HepG2 (cell line): ENCODE data around the gene ASB8. TPM values are rescaled to one million over a fixed set of nuclear protein-coding genes. Genes with fewer than 3 reads are reported as not detected.

Experiments used
- EEA1 ChIP-seq: sonication (generic); formaldehyde crosslinking; IDR thresholded peaks from 2 replicates; pipeline ENCODE4 v1.5.1; 2020; ENCODE audit warnings: mild to moderate bottlenecking, missing genetic modification reagents, borderline replicate concordance
- GATAD2A ChIP-seq: IDR thresholded peaks from 2 replicates; pipeline ENCODE4 v1.6.1; 2016
- HNRNPLL ChIP-seq: fragments of 200-400 bp; formaldehyde crosslinking; IDR thresholded peaks from 2 replicates; pipeline ENCODE4 v1.6.1; 2017; ENCODE audit warnings: mild to moderate bottlenecking, low read depth, low read length; ENCODE audit not compliant: poor library complexity, severe bottlenecking
- KLF13 ChIP-seq: sonication (generic); formaldehyde crosslinking; IDR thresholded peaks from 2 replicates; pipeline ENCODE4 v1.4.0; 2020; ENCODE audit warnings: mild to moderate bottlenecking, missing genetic modification reagents
- POGZ ChIP-seq: sonication (generic); formaldehyde crosslinking; IDR thresholded peaks from 2 replicates; pipeline ENCODE4 v1.4.0; 2020; ENCODE audit warnings: mild to moderate bottlenecking, missing genetic modification reagents
- ZNF224 ChIP-seq: sonication (generic); formaldehyde crosslinking; IDR thresholded peaks from 2 replicates; pipeline ENCODE4 v1.5.0; 2020; ENCODE audit warnings: mild to moderate bottlenecking, missing genetic modification reagents
- ZNF30 ChIP-seq: sonication (generic); formaldehyde crosslinking; IDR thresholded peaks from 2 replicates; pipeline ENCODE4 v1.5.0; 2020; ENCODE audit warnings: mild to moderate bottlenecking, missing genetic modification reagents
- ZNF614 ChIP-seq: IDR thresholded peaks from 2 replicates; pipeline ENCODE4 v1.6.1; 2018; ENCODE audit warnings: missing biosample characterization, missing genetic modification reagents, inconsistent platforms, borderline replicate concordance
- ZNF652 ChIP-seq: IDR thresholded peaks from 2 replicates; pipeline ENCODE4 v1.6.1; 2016; ENCODE audit warnings: low read depth, borderline replicate concordance
- polyA plus RNA-seq, 8 experiments: library from polyadenylated mRNA; depleted of rRNA in 3 of 8; stranded (reverse) in 7 of 8; unstranded in 1 of 8; fragments of >200 nt; fragmentation: Illumina TruSeq in 4 of 8; extraction: Trizol in 4 of 8; gene quantifications; 2 replicates each; pipeline versions ENCODE4 v1.2.1 to v1.2.3, GENCODE V29; 2011 to 2016; ENCODE audit warnings: low read depth in 4 of 8, missing spikeins in 1 of 8, mixed read lengths in 1 of 8; ENCODE audit not compliant: insufficient read depth in 1 of 8
- total RNA-seq, 5 experiments: library from RNA; depleted of rRNA; stranded (reverse); fragments of >200 nt; fragmentation: Illumina TruSeq; extraction: Trizol; gene quantifications; 2 replicates each; pipeline ENCODE4 v1.2.3, GENCODE V29; 2016; ENCODE audit warnings: low read depth in 1 of 5
- TF ChIP-seq, protein P1 (sequence below): sonication (generic); formaldehyde crosslinking; IDR thresholded peaks from 2 replicates; pipeline ENCODE4 v1.5.0; 2020; ENCODE audit warnings: missing genetic modification reagents
- TF ChIP-seq, protein P2 (sequence below): sonication (generic); formaldehyde crosslinking; IDR thresholded peaks from 2 replicates; pipeline ENCODE4 v1.4.0; 2020; ENCODE audit warnings: mild to moderate bottlenecking, missing genetic modification reagents
- TF ChIP-seq, protein P3 (sequence below): sonication (generic); formaldehyde crosslinking; IDR thresholded peaks from 2 replicates; pipeline ENCODE4 v1.5.1; 2020; ENCODE audit warnings: missing genetic modification reagents, mild to moderate bottlenecking, borderline replicate concordance
- TF ChIP-seq, protein P4 (sequence below): sonication (generic); formaldehyde crosslinking; conservative IDR thresholded peaks from 2 replicates; pipeline ENCODE4 v1.4.0; 2020; ENCODE audit warnings: missing genetic modification reagents
- TF ChIP-seq, protein P5 (sequence below): sonication (generic); formaldehyde crosslinking; IDR thresholded peaks from 2 replicates; pipeline ENCODE4 v1.5.0; 2020; ENCODE audit warnings: missing genetic modification reagents

The ASB8 gene
- total and polyA plus RNA-seq, 2 of the 13 experiments (the other 11 are each of a cell fraction or from before 2014, with no cell fraction given): 14.0 to 15.5 TPM

DNA sequence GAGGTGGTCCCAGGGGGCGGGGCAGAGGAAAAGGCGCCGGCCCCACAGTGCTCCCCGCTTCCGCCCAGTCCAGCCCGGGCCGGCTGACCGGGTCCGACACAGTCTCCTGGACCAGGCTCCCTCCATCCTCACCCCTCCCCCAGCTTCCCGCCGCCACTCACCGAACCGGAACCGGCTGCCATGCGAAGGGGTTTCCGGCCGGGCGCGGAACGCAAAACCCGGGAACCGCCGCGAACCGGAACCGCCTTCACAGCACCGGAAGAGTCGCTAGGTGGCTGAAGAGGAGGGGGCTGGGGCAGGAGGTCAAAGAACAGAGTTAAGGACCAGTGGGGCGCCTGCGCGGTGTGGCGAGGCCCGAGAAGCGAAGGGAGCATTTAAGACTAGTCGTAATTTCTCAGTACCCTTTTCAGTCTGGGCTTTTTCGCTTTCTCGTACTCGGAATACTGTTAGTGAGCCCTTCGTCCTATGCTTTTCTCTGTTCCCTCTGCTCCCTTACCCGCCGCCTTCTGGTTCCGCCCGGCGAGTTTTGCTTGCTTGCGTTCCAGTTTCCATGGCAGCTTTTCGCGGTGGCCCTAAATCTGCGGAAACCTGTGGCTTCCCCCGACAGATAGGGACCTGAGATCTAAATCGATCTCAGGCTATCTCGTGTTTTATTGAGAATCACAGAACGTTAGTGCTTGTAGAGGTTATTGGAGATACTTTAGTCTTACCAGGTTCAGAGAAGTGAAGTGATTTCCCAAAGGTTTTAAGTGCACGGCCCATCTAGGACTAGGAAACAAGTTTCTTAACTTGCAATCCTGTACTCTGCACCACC, 51.2 kb downstream of the ASB8 start, which contains the start of gene SENP1 (continued):
- peak; percentile 23; the same call in 1 of the 2 replicates for TF ChIP-seq ZNF224 (CRISPR knock-in tag)
- TF ChIP-seq, protein P1, sequence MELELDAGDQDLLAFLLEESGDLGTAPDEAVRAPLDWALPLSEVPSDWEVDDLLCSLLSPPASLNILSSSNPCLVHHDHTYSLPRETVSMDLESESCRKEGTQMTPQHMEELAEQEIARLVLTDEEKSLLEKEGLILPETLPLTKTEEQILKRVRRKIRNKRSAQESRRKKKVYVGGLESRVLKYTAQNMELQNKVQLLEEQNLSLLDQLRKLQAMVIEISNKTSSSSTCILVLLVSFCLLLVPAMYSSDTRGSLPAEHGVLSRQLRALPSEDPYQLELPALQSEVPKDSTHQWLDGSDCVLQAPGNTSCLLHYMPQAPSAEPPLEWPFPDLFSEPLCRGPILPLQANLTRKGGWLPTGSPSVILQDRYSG (CRISPR knock-in tag): 0 out of 2 replicates have a peak, but pooled peaks have one; percentile 39
- TF ChIP-seq, protein P2, sequence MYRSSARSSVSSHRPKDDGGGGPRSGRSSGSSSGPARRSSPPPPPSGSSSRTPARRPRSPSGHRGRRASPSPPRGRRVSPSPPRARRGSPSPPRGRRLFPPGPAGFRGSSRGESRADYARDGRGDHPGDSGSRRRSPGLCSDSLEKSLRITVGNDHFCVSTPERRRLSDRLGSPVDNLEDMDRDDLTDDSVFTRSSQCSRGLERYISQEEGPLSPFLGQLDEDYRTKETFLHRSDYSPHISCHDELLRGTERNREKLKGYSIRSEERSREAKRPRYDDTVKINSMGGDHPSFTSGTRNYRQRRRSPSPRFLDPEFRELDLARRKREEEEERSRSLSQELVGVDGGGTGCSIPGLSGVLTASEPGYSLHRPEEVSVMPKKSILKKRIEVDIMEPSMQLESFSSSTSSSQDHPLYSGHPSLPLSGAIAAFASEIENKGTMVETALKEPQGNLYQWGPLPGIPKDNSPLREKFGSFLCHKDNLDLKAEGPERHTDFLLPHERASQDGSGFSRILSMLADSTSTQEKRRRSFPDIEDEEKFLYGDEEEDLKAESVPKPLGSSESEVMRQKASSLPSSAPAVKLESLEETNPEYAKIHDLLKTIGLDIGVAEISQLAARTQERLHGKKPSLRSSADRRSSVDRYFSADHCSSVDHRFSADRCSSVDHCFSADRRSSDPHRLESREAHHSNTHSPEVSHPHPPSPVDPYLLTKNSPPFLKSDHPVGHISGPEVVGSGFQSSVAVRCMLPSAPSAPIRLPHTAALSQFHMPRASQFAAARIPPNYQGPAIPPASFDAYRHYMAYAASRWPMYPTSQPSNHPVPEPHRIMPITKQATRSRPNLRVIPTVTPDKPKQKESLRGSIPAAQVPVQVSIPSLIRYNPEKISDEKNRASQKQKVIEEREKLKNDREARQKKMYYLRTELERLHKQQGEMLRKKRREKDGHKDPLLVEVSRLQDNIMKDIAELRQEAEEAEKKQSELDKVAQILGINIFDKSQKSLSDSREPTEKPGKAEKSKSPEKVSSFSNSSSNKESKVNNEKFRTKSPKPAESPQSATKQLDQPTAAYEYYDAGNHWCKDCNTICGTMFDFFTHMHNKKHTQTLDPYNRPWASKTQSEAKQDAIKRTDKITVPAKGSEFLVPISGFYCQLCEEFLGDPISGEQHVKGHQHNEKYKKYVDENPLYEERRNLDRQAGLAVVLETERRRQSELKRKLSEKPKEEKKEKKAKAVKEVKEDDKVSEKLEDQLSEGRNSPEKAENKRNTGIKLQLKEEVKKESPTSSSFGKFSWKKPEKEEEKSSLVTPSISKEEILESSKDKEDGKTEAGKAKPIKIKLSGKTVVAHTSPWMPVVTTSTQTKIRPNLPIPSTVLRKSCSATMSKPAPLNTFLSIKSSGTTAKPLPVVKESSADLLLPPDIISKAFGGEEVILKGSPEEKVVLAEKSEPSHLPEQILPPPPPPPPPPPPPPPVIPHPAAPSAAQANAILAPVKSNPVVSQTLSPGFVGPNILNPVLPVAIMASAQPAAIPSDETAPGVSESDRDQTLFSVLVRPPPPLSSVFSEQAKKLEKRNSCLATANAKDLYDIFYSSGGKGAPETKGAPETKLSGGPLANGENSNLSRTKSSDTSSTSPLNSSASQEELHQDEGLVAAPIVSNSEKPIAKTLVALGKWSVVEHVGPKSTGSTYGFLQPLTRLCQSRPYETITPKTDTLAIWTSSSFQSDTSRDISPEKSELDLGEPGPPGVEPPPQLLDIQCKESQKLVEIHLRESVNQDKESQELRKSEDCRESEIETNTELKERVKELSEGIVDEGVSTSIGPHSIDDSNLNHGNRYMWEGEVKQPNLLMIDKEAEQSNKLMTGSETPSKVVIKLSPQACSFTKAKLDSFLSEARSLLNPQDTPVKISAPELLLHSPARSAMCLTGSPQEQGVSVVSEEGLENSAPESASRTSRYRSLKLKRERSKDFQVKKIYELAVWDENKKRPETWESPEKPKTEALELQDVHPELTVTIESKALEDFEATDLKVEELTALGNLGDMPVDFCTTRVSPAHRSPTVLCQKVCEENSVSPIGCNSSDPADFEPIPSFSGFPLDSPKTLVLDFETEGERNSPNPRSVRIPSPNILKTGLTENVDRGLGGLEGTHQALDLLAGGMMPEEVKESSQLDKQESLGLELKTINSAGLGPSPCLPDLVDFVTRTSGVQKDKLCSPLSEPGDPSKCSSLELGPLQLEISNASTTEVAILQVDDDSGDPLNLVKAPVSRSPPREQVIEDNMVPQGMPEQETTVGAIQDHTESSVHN (CRISPR knock-in tag): no peak
- TF ChIP-seq ZNF30 (CRISPR knock-in tag): peak; percentile 49; the same call in 1 of the 2 replicates
- peak; percentile 69; the same call in 1 of the 2 replicates for TF ChIP-seq KLF13 (CRISPR knock-in tag)
- peak; percentile 82 for TF ChIP-seq ZNF614 (CRISPR knock-in tag)
- peak; percentile 94 for TF ChIP-seq POGZ (CRISPR knock-in tag)
- TF ChIP-seq ZNF652 (CRISPR knock-in tag): no peak
- 0 out of 2 replicates have a peak, but pooled peaks have one; percentile 37 for TF ChIP-seq EEA1 (CRISPR knock-in tag)
- peak; percentile 74 for TF ChIP-seq GATAD2A (CRISPR knock-in tag)
- TF ChIP-seq, protein P3, sequence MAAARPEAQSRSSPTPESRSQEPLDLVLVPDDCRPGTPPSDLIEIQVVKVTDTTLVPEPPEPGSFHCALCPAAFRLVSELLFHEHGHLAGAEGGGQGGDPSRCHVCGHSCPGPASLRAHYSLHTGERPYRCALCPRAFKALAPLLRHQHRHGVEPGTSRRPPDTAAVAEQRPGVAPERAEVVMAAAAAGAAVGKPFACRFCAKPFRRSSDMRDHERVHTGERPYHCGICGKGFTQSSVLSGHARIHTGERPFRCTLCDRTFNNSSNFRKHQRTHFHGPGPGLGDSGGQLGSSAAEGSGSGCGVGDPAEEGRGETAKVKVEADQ (CRISPR knock-in tag): no peak
- TF ChIP-seq, protein P4, sequence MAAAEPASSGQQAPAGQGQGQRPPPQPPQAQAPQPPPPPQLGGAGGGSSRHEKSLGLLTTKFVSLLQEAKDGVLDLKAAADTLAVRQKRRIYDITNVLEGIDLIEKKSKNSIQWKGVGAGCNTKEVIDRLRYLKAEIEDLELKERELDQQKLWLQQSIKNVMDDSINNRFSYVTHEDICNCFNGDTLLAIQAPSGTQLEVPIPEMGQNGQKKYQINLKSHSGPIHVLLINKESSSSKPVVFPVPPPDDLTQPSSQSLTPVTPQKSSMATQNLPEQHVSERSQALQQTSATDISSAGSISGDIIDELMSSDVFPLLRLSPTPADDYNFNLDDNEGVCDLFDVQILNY (CRISPR knock-in tag): peak; percentile 91
- peak; percentile 70 for TF ChIP-seq HNRNPLL
- TF ChIP-seq, protein P5, sequence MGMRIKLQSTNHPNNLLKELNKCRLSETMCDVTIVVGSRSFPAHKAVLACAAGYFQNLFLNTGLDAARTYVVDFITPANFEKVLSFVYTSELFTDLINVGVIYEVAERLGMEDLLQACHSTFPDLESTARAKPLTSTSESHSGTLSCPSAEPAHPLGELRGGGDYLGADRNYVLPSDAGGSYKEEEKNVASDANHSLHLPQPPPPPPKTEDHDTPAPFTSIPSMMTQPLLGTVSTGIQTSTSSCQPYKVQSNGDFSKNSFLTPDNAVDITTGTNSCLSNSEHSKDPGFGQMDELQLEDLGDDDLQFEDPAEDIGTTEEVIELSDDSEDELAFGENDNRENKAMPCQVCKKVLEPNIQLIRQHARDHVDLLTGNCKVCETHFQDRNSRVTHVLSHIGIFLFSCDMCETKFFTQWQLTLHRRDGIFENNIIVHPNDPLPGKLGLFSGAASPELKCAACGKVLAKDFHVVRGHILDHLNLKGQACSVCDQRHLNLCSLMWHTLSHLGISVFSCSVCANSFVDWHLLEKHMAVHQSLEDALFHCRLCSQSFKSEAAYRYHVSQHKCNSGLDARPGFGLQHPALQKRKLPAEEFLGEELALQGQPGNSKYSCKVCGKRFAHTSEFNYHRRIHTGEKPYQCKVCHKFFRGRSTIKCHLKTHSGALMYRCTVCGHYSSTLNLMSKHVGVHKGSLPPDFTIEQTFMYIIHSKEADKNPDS (CRISPR knock-in tag): peak; percentile 73
